ENCODE results near the gene GPD2.

The GPD2 gene

GRCh38 chr2:156483741-156484173 lies 47.6 kb downstream of the GPD2 start:
- Histone ChIP-seq H3K9ac (ENCODE audit: low read length) (peak overlapping the region; percentile 61), H3K23ac (ENCODE audit: low read length in 2 of 2) (no peak overlapping the region), H2BK15ac (ENCODE audit: low read depth, poor library complexity, severe bottlenecking) (no peak overlapping the region), H3K79me1 (replicated peaks; ENCODE audit: low read length, poor library complexity, severe bottlenecking) (peaks cover 15% of the 10 kb centered on the region), H3K36me3 (ENCODE audit: control insufficient read depth in 1 of 2, insufficient read depth in 2 of 2, low read depth in 1 of 2, low read length in 2 of 2) (peaks cover 0 to 16% of the 10 kb centered on the region in 2 experiments), H3K4me1 (ENCODE audit: control insufficient read depth, insufficient read depth, low read depth, low read length) (no peaks in the 10 kb centered on the region), H4K91ac (ENCODE audit: low read length) (no peak overlapping the region), H3K14ac (ENCODE audit: low read length in 2 of 2) (no peak overlapping the region), H2AFZ (ENCODE audit: low read depth, low read length) (no peak overlapping the region), H3K18ac (ENCODE audit: low read depth in 1 of 2, low read length in 2 of 2) (no peak overlapping the region), H3K4me3 (ENCODE audit: insufficient read depth in 1 of 2, low read depth in 1 of 2, low read length in 2 of 2) (no peak overlapping the region), H3K4ac (ENCODE audit: low read depth in 1 of 2, low read length in 2 of 2) (no peak overlapping the region), H2BK5ac (ENCODE audit: low read depth, low read length, poor library complexity, severe bottlenecking) (no peak overlapping the region), H2AK5ac (ENCODE audit: low read length, severe bottlenecking) (no peak overlapping the region), H4K8ac (ENCODE audit: low read length) (no peak overlapping the region), H3K27me3 (ENCODE audit: control insufficient read depth in 1 of 2, insufficient read depth in 1 of 2, low read length in 2 of 2) (no peaks in the 10 kb centered on the region), H2BK120ac (ENCODE audit: low read depth, low read length) (no peak overlapping the region), H3K9me3 (ENCODE audit: control insufficient read depth, low read length) (no peaks in the 10 kb centered on the region), H3K4me2 (ENCODE audit: low read length, poor library complexity, severe bottlenecking) (no peak overlapping the region), H2BK12ac (ENCODE audit: low read length in 2 of 2) (no peak overlapping the region), H3K27ac (ENCODE audit: low read length, poor library complexity, severe bottlenecking) (no peak overlapping the region)
- WGBS = 89% methylated on average over 1 of the region's 3 CpGs
- DNase-seq = peak; percentile 41

DNA sequence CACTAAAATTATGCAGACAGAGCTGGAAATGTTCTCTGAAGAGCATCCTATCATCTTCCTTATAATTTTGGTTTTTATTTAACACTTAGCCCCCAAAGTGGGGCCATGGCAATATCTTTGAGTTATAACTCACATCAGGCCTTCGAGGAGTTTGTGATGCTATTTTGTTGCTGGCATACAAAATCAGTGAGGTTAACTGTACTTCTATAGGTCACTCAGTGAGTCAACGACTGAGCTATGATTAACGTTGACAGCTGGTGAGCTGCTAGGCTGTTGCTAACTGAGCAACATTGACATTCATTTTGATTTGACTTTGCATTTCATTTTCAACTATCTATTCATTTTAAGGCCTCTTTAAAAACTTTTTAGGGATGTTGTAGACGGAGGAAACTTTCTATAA lies 50.0 kb downstream of the GPD2 start:
- no peak overlapping the region for H3K4me2 ChIP-seq (ENCODE audit: low read length, poor library complexity, severe bottlenecking)
- no peak overlapping the region for H2AFZ ChIP-seq (ENCODE audit: low read depth, low read length)
- no peak overlapping the region for H3K9ac ChIP-seq (ENCODE audit: low read length)
- no peak overlapping the region for H3K27ac ChIP-seq (ENCODE audit: low read length, poor library complexity, severe bottlenecking)
- peaks cover 11% of the 10 kb centered on the region for H3K79me1 ChIP-seq (replicated peaks; ENCODE audit: low read length, poor library complexity, severe bottlenecking)
- H3K18ac ChIP-seq (ENCODE audit: low read depth in 1 of 2, low read length in 2 of 2) = no peak overlapping the region
- H2BK15ac ChIP-seq (ENCODE audit: low read depth, poor library complexity, severe bottlenecking) = no peak overlapping the region
- no peaks in the 10 kb centered on the region for H3K9me3 ChIP-seq (ENCODE audit: control insufficient read depth, low read length)
- DNase-seq = peak; percentile 41
- no peak overlapping the region for H4K91ac ChIP-seq (ENCODE audit: low read length)
- H2AK5ac ChIP-seq (ENCODE audit: low read length, severe bottlenecking) = no peak overlapping the region
- H4K8ac ChIP-seq (ENCODE audit: low read length) = no peak overlapping the region
- WGBS = 24% methylated on average over 2 of the region's 4 CpGs
- H3K23ac ChIP-seq (ENCODE audit: low read length in 2 of 2) = no peak overlapping the region
- no peak overlapping the region for H2BK120ac ChIP-seq (ENCODE audit: low read depth, low read length)
- H3K4me1 ChIP-seq (ENCODE audit: control insufficient read depth, insufficient read depth, low read depth, low read length) = no peaks in the 10 kb centered on the region
- no peak overlapping the region for H2BK5ac ChIP-seq (ENCODE audit: low read depth, low read length, poor library complexity, severe bottlenecking)
- H3K4ac ChIP-seq (ENCODE audit: low read depth in 1 of 2, low read length in 2 of 2) = no peak overlapping the region
- H3K36me3 ChIP-seq (ENCODE audit: control insufficient read depth in 1 of 2, insufficient read depth in 2 of 2, low read depth in 1 of 2, low read length in 2 of 2) = peaks cover 0 to 2% of the 10 kb centered on the region in 2 experiments
- no peak overlapping the region for H3K4me3 ChIP-seq (ENCODE audit: insufficient read depth in 1 of 2, low read depth in 1 of 2, low read length in 2 of 2)
- no peak overlapping the region for H3K14ac ChIP-seq (ENCODE audit: low read length in 2 of 2)
- no peak overlapping the region for H2BK12ac ChIP-seq (ENCODE audit: low read length in 2 of 2)
- H3K27me3 ChIP-seq (ENCODE audit: control insufficient read depth in 1 of 2, insufficient read depth in 1 of 2, low read length in 2 of 2) = no peaks in the 10 kb centered on the region

DNA sequence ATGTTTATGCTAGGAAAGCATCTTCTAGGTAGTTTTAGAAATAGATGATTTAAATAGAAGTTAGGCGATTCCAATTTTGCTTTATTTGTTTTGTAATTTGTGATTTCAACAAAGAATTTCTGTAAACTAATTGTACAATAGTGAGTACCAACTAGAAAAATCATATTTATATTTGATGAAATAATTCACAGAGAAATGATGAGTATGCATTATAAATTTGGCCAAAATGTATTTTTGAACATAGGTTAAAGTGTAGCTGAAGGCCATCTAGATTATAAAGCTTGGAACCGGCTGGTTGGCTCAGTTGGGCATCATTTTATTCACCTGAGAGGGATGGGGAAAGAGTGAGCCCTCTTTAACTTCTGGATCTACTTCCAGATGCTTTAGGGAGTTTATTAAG lies 50.4 kb downstream of the GPD2 start:
- no peaks in the 10 kb centered on the region for H3K27me3 ChIP-seq (ENCODE audit: control insufficient read depth in 1 of 2, insufficient read depth in 1 of 2, low read length in 2 of 2)
- no peak overlapping the region for H2BK5ac ChIP-seq (ENCODE audit: low read depth, low read length, poor library complexity, severe bottlenecking)
- H2BK15ac ChIP-seq (ENCODE audit: low read depth, poor library complexity, severe bottlenecking) = no peak overlapping the region
- H3K4me1 ChIP-seq (ENCODE audit: control insufficient read depth, insufficient read depth, low read depth, low read length) = no peaks in the 10 kb centered on the region
- no peak overlapping the region for H3K9ac ChIP-seq (ENCODE audit: low read length)
- no peak overlapping the region for H4K91ac ChIP-seq (ENCODE audit: low read length)
- no peak overlapping the region for H3K23ac ChIP-seq (ENCODE audit: low read length in 2 of 2)
- H3K18ac ChIP-seq (ENCODE audit: low read depth in 1 of 2, low read length in 2 of 2) = no peak overlapping the region
- WGBS = 100% methylated on average over 1 of the region's 2 CpGs
- peaks cover 0 to 2% of the 10 kb centered on the region in 2 experiments for H3K36me3 ChIP-seq (ENCODE audit: control insufficient read depth in 1 of 2, insufficient read depth in 2 of 2, low read depth in 1 of 2, low read length in 2 of 2)
- no peak overlapping the region for H2AFZ ChIP-seq (ENCODE audit: low read depth, low read length)
- no peak overlapping the region for H2BK120ac ChIP-seq (ENCODE audit: low read depth, low read length)
- H3K4me2 ChIP-seq (ENCODE audit: low read length, poor library complexity, severe bottlenecking) = no peak overlapping the region
- H3K79me1 ChIP-seq (replicated peaks; ENCODE audit: low read length, poor library complexity, severe bottlenecking) = peaks cover 13% of the 10 kb centered on the region
- H4K8ac ChIP-seq (ENCODE audit: low read length) = no peak overlapping the region
- H3K9me3 ChIP-seq (ENCODE audit: control insufficient read depth, low read length) = no peaks in the 10 kb centered on the region
- no peak overlapping the region for H2AK5ac ChIP-seq (ENCODE audit: low read length, severe bottlenecking)
- no peak overlapping the region for H3K14ac ChIP-seq (ENCODE audit: low read length in 2 of 2)
- DNase-seq = no peak
- no peak overlapping the region for H3K4ac ChIP-seq (ENCODE audit: low read depth in 1 of 2, low read length in 2 of 2)
- no peak overlapping the region for H2BK12ac ChIP-seq (ENCODE audit: low read length in 2 of 2)
- H3K27ac ChIP-seq (ENCODE audit: low read length, poor library complexity, severe bottlenecking) = no peak overlapping the region
- H3K4me3 ChIP-seq (ENCODE audit: insufficient read depth in 1 of 2, low read depth in 1 of 2, low read length in 2 of 2) = no peak overlapping the region

DNA sequence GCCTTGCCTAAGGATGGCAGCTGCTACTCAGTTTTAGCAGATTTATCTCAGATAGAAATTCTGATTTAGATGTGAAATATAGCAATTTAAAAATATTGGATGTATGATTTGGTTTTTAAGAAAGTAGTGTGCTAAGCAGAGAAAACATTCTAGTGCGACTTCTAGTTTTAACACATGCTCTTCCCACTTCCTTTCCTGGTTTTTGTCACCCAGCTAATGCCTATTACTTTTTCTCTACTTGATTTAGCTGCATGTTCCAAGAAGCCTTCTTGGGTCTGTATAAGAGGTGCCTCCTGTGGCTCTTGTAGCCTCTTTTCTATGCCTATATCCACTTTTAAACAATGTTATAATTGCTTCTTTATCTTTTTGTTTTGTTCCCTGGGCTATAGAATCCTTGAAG lies 53.0 kb downstream of the GPD2 start:
- no peak overlapping the region for H3K14ac ChIP-seq (ENCODE audit: low read length in 2 of 2)
- H2BK15ac ChIP-seq (ENCODE audit: low read depth, poor library complexity, severe bottlenecking) = no peak overlapping the region
- H3K18ac ChIP-seq (ENCODE audit: low read depth in 1 of 2, low read length in 2 of 2) = no peak overlapping the region
- no peak overlapping the region for H3K4me2 ChIP-seq (ENCODE audit: low read length, poor library complexity, severe bottlenecking)
- no peak overlapping the region for H3K23ac ChIP-seq (ENCODE audit: low read length in 2 of 2)
- no peak overlapping the region for H2BK120ac ChIP-seq (ENCODE audit: low read depth, low read length)
- H3K27me3 ChIP-seq (ENCODE audit: control insufficient read depth in 1 of 2, insufficient read depth in 1 of 2, low read length in 2 of 2) = no peaks in the 10 kb centered on the region
- H2AK5ac ChIP-seq (ENCODE audit: low read length, severe bottlenecking) = no peak overlapping the region
- no peak overlapping the region for H3K4me3 ChIP-seq (ENCODE audit: insufficient read depth in 1 of 2, low read depth in 1 of 2, low read length in 2 of 2)
- H2BK5ac ChIP-seq (ENCODE audit: low read depth, low read length, poor library complexity, severe bottlenecking) = no peak overlapping the region
- no peak overlapping the region for H2AFZ ChIP-seq (ENCODE audit: low read depth, low read length)
- WGBS = no CpG with 5 or more reads among the region's 1 CpG
- no peaks in the 10 kb centered on the region for H3K4me1 ChIP-seq (ENCODE audit: control insufficient read depth, insufficient read depth, low read depth, low read length)
- no peak overlapping the region for H4K8ac ChIP-seq (ENCODE audit: low read length)
- H3K79me1 ChIP-seq (replicated peaks; ENCODE audit: low read length, poor library complexity, severe bottlenecking) = peaks cover 13% of the 10 kb centered on the region
- no peaks in the 10 kb centered on the region for H3K36me3 ChIP-seq (ENCODE audit: control insufficient read depth in 1 of 2, insufficient read depth in 2 of 2, low read depth in 1 of 2, low read length in 2 of 2)
- H3K4ac ChIP-seq (ENCODE audit: low read depth in 1 of 2, low read length in 2 of 2) = no peak overlapping the region
- H3K9ac ChIP-seq (ENCODE audit: low read length) = no peak overlapping the region
- no peak for DNase-seq
- H3K9me3 ChIP-seq (ENCODE audit: control insufficient read depth, low read length) = no peaks in the 10 kb centered on the region
- no peak overlapping the region for H4K91ac ChIP-seq (ENCODE audit: low read length)
- no peak overlapping the region for H2BK12ac ChIP-seq (ENCODE audit: low read length in 2 of 2)
- H3K27ac ChIP-seq (ENCODE audit: low read length, poor library complexity, severe bottlenecking) = no peak overlapping the region

Data from mesenchymal stem cell (in vitro differentiated cells and primary cell).